Hepatocyte (in vitro differentiated cells): ENCODE measurements around the gene SLC6A1.

Experiments used
- CTCF ChIP-seq: fragments of 200-600 bp; sonication (generic); IDR thresholded peaks from 2 replicates; pipeline ENCODE4 v1.5.1; 2016; ENCODE audit warnings: antibody characterized with exemption, mild to moderate bottlenecking; ENCODE audit not compliant: poor library complexity
- EZH2 ChIP-seq: fragments of 200-600 bp; sonication (generic); IDR thresholded peaks from 2 replicates; pipeline ENCODE4 v1.6.1; 2016; ENCODE audit warnings: antibody characterized with exemption, mild to moderate bottlenecking, borderline replicate concordance

- TF ChIP-seq CTCF (no peak), EZH2 (no peak)
Measured at GRCh38 chr3:10951295-10951926, 41.1 kb upstream of the SLC6A1 start.
